Measurements from ENCODE around the gene SLC5A12.
"Not testable (repeated sequence)": the region's sequence is repeated elsewhere in the genome, so short reads cannot be mapped to it uniquely, and the experiment has no call there.

SLC5A12 gene

DNA sequence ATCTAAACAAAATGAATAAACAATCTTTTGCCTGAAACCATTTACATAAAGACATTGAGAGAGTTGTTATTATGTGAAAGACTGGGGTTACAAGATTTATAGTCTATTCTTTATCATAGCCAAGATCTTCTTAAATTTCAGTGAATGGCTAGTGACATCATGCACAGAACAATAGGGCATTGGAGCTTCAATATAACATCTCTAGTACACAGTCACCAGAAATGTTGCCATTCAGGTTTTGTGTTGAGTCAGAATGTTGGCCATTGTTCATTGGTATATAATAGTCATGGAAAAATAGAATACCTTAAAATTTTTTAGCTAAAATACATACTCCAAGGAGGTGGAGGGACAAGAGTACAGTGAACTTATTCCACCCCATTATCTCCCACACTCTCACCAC lies 44.3 kb downstream of the SLC5A12 start:
- DNase-seq (ENCODE audit: low read depth, low spot score), result no peak
- H3K4me3 ChIP-seq (ENCODE audit: low read length), result no peak overlapping the region

DNA sequence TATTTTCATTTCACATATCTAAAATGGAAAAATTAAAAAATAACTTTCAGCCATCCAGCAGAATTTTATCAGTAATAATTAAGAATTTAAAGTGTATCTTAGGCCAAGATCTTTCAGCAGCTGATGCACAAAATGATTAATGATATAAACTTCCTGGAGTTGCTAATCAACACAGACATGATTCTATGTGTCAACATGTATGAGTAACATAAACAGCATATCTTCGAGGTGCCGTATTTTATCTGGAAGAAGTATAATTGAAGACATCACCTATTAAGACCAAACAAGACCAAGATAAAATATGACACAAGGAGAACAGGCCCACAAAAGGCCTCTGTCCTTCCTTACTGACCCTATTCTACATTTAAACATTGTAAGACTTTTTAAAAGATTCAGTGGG lies 45.2 kb downstream of the SLC5A12 start:
- H3K4me3 ChIP-seq (ENCODE audit: low read length), result no peak overlapping the region
- DNase-seq (ENCODE audit: low read depth, low spot score), result no peak

DNA sequence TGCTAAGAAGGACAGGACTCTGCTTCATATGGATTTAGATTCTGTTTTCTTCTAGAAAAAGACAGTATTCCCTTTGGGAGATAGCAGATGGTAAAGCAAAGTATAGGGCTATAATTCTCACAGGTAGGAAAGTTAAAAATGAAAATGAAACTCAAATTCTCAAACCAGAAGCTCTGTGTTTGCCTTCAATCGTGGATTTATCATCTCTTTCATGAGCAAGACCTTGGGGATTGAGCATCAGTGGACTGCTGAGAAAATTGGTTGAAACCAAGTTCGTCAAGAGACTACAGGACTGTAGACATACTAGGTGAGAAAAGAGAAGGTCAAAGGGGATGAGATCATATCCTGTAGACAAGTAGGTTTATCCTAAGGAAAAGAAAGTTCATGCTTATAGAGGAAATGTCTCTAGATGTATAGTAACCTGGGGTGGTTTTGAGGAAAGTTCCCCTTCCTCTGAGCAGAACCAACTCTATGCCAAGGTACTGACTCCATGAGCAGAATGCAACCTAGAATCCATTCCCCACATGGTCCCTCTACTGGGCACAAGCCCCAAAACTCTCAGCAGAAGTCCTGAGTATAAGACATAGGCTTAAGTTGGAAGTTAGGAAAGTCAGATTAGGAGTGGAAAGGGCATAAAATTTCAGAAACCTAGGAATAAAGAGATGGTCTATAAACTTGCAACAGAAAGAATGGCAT lies 46.5 kb downstream of the SLC5A12 start:
- DNase-seq (ENCODE audit: low read depth, low spot score), result no peak
- H3K4me3 ChIP-seq (ENCODE audit: low read length), result no peak overlapping the region

DNA sequence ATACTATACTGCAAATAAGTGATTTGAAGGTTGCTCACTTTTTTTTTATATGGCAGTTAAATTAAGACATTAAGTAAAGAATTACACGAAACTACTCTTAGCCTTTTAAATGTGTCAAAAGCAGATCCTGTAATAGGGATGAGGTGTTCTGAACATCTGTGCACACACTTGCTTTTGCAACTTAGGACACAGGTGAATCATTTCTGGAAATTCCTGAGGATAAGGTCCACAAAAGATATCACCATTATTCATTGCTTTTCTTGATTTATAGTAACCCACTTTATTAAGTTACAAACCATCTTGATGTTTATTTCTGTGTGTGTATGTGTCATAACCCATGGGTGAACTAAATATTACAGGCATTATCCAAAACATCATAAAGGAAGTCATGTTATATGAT lies 55.9 kb downstream of the SLC5A12 start:
- H3K4me3 ChIP-seq (ENCODE audit: low read length), result no peak overlapping the region
- no peak for DNase-seq (ENCODE audit: low read depth, low spot score)

DNA sequence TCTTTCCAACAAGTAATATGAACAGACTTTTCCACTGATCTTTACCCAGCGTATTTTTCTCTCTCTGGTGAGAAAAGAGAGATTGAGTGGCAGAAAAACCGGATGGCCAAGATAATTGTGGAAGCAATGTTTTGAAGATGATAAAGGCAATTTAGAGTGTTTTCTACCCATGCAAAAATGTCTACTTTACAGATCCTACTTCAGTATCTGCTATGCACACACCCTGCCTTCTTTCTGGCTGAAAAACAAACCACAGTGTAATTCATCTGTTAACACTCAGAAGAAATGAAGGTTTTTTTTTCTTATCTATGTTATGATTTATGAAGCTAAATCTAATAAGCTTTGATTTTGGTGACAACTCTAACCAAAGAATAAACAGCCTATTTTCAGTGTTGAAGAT lies 56.8 kb downstream of the SLC5A12 start:
- no peak for DNase-seq (ENCODE audit: low read depth, low spot score)
- no peak overlapping the region for H3K4me3 ChIP-seq (ENCODE audit: low read length)

DNA sequence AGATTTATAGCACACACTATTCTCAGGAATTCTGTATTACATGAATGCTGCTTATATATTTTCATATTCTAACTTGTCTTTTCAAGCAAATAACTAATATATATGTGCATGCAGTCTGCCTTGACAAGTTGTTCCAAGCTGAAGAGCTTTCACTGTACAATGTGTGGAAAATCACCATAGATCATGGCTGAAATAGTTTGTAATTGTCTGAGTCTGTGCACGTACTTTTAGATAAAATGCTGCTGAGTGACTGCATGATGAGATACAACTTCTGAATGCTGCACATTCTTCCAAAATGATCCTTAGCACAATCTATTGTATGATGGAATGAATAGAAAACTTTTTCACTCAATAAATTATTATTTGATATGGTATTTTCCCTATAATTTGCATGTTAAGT lies 58.9 kb downstream of the SLC5A12 start:
- H3K4me3 ChIP-seq (ENCODE audit: low read length), result no peak overlapping the region
- DNase-seq (ENCODE audit: low read depth, low spot score), result no peak

DNA sequence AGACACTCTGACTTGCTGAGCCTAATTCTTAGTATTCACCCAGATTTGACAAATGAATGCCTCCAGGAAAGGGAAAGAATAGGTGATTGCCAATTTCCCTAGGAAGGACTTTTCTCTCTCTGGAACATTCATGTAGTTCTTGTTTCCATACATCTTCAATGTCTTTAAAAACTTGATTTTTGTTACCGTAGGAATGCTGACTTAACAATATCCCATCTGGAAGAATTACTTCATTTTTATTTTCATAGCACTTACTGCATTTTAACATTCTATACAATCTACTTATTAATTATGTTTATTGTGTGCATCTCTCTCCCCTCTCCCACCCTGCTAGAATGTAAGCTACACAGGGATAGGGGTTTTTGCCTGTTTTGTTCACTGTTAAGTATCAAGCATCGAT lies 66.6 kb downstream of the SLC5A12 start:
- DNase-seq (ENCODE audit: low read depth, low spot score), result no peak
- H3K4me3 ChIP-seq (ENCODE audit: low read length), result no peak overlapping the region

DNA sequence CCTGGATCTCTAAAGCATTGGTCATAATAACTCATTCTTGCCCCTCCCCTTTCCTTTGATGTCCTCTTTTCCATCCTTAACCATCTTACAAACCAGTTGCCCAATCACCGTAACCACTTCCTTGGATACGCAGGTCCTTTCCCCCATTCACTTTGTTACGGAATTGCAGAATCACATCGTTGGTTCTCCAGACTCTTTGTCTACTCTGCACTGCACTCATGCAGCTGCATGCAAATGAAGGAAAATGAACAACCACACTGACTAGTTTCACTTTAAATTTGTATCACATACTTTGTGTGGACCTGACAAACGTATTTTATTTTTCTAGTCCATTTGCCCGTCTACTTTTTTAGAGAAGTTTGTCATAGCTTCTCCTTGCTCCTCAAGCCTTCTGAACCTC lies 69.9 kb downstream of the SLC5A12 start:
- DNase-seq (ENCODE audit: low read depth, low spot score), result no peak
- no peak overlapping the region for H3K4me3 ChIP-seq (ENCODE audit: low read length)

DNA sequence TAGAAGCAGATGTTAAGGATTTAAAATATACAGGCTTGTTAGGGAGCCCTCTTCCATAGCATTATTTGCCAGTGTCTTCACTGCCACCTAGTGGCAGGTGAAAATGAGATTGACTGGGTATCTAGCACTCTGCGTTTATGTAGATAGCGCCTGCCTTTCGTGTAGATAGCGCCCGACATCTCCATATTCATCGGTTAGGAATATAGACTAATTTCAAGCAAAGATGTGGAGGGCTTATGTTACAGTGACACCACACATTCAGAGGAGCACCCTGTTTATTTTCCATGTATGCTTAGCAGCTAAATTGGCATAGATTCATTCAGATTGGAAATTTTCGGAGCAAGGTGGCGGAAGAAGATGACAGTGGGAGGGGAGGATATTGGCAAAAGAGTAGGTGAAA lies 72.0 kb downstream of the SLC5A12 start:
- peak; percentile 65 for DNase-seq (ENCODE audit: low read depth, low spot score)
- H3K4me3 ChIP-seq (ENCODE audit: low read length), result no peak overlapping the region

DNA sequence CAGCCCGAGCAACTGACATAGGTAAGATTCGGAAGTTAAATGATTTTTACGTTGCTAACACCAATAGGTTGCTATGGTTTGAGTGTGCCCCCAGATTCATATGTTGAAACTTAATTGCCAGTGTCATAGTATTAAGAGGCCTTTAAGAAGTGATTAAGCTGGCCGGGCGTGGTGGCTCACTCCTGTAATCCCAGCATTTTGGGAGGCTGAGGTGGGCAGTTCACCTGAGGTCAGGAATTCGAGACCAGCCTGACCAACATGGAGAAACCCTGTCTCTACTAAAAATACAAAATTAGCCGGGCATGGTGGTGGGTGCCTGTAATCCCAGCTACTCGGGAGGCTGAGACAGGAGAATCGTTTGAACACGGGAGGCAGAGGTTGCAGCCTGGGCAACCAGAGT lies 78.5 kb downstream of the SLC5A12 start:
- not testable (repeated sequence) for DNase-seq (ENCODE audit: low read depth, low spot score); H3K4me3 ChIP-seq (ENCODE audit: low read length)

DNA sequence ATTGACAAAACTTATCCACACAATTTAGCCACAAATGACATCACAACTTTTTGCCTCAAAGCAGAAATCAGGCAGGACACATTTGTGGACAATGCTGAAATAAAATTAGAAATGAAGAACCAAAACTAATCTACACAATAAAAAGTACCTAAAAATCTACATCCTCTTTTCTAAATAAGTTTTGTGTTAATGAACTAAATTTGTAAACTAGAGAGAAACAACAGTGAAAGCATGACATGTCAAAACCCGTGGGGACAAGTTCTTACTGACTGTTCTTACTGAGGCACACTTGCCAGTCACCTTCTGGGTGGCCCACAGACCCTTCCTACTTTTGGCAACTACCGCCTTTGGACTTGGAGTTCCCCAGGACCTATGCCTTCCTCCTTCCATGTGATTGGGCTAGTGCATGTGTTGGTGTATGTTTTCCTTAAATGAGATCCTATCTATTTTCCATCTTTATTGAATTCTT lies 89.1 kb downstream of the SLC5A12 start:
- no peak overlapping the region for H3K4me3 ChIP-seq (ENCODE audit: low read length)
- DNase-seq (ENCODE audit: low read depth, low spot score), result no peak

DNA sequence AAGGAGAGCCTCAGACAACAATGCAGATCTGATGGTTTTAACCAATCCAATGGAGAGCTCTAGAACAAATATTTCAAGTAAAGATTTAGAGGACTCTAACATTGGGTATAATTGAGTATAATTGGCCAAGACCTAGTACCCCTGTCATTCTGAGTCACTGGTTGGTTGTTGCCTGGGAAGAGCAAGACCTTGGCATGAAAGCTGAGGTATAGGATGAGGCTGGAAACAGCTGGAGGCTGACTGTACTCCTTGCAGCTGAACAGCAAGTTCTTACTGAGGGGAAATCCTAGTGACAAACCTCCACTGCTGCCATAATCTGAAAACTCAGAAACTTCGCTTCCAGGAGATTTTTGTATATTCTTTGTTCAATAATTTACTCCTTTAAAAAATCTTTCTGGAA lies 95.5 kb downstream of the SLC5A12 start:
- DNase-seq (ENCODE audit: low read depth, low spot score), result no peak
- H3K4me3 ChIP-seq (ENCODE audit: low read length), result no peak overlapping the region

DNA sequence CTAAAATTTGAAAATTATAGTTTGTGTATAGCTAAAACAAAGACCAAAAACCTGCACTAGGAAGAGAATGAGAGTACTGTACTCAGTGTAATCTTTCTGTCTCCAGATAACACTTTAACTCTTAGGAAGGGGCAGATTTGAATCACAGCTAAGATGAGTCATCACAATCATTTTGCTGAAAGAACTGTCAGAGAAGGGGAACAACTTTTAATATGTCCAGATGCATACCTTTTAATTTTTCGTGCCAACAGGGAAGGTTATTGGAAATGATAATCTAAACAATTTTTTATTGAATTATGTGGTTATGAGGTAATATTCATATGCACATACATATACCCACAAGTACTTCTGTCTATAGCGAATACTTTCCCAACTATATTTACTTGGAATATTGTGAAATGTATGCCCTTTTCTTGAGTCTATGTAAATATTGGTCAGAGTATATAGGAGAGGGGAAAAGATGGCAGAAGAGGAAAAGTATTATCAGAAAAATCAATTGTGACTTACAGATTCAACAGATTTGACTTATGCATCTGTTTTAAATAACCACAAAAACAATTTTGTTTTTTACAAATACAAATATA lies 98.7 kb downstream of the SLC5A12 start:
- DNase-seq (ENCODE audit: low read depth, low spot score), result no peak
- no peak overlapping the region for H3K4me3 ChIP-seq (ENCODE audit: low read length)

DNA sequence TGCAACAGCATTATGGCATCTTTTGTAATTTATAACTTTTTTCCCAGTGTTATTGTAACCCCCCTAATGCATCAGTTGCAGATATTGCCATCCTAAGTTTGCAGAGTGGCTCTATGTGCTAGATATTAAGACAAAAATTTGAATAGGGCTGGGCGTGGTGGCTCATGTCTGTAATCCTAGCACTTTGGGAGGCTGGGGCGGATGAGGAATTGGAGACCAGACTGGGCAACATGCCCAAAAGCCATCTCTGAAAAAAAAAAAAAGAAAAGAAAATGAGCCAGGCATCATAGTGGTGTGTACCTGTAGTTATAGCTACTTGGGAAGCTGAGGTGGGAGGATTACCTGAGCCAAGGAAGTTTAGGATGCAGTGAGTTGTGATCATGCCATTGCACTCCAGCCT lies 99.7 kb downstream of the SLC5A12 start:
- no peak for DNase-seq (ENCODE audit: low read depth, low spot score)
- H3K4me3 ChIP-seq (ENCODE audit: low read length), result no peak overlapping the region

DNA sequence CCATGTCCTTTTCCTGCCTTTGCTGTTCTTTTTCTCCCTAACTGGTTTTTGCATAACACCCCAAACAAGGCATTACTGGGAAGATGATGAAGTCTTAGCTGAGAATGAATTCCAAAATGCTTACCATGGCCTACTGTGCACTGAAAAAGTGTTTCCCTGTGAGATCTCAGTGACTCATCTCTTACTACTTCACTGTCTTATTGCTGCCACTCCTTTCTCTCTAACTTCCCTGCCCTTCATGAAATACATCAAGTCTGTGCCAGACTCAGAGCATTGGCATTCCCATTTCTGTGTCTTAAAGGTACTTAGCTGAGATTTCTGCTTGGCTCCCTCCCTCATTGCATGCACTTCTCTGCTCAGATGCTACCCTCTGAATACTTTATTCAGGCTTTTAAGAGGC lies 100.7 kb downstream of the SLC5A12 start:
- no peak for DNase-seq (ENCODE audit: low read depth, low spot score)
- no peak overlapping the region for H3K4me3 ChIP-seq (ENCODE audit: low read length)

DNA sequence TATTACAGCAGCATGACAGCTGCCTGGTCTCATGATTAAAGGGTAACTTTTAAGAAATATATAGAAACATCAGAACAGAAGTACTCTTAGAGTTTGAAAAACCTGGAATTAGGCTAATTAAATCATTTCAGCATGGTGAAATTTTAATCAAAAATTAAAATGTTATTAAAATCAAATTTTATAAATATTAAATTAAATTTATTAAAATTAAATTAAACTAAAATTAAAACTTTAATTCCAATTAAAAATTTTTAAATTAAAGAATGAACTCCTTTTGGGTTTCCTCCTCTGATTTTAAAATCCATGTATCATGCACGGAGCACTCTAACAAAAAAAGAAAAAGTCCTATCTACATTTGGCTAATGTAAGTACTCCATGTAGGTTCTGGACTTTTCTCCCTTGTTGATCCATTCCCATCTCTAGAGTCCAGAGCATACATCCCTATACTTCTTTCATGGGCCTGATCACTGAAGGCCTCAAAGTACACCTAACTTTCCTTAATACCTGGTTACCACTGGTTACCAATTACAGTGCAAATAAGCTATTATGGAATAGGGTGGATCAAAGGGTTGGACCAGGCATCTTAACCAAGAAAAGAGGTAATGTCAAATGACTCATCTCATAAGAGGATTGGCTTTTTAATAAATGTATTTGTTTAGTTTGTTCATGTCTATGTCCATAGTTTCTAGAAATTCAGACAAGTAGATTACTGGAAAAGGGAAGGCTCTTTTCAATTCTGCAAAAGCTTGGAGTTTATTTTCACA lies 101.4 kb downstream of the SLC5A12 start:
- H3K4me3 ChIP-seq (ENCODE audit: low read length), result no peak overlapping the region
- no peak for DNase-seq (ENCODE audit: low read depth, low spot score)

DNA sequence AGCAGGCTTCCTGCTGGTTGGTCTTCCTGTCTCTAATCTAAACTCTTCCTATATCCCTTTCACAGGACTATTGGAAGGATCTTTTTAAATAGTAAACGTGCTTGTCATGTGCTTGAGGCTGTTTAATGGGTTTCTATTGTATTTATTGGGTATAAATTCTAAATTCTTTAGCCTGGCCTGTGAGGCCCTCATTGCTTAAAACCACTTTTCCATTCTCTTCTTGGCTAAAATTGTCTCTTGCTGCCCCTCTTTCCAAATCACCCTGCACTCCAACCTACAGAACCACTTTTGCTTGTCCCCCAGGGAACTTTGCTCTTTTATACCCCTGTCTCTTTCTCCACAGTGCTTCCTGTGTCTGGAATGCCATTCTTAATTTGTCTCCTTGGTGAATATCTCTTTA lies 103.4 kb downstream of the SLC5A12 start:
- DNase-seq (ENCODE audit: low read depth, low spot score), result no peak
- H3K4me3 ChIP-seq (ENCODE audit: low read length), result no peak overlapping the region

All from Jurkat, Clone E6-1 (cell line).